Measurements from ENCODE around the gene SRGAP3. TPM values are rescaled to one million over a fixed set of nuclear protein-coding genes. Genes with fewer than 3 reads are reported as not detected.

SRGAP3 gene
- total and polyA plus RNA-seq, 8 donors: 0.31 to 31.7 (median 5.8) TPM

- no peak overlapping the region for H3K4me3 ChIP-seq
- H3K9me3 ChIP-seq: no peaks in the 10 kb centered on the region
- no peak overlapping the region for H3K27ac ChIP-seq
- intact Hi-C loops (cut with DNase I; ENCODE audit: low total_unique reads): loop anchor here (5.0 kb wide), 1 partner anchor 80 kb away; no protein-coding TSS in a partner anchor
- peak in 1 of 2 donors; percentile 14 for DNase-seq
- no peaks in the 10 kb centered on the region for H3K27me3 ChIP-seq
- 72 to 85% (median 82%) methylated on average over 10 of the region's 10 CpGs for WGBS, 5 donors
- peaks cover 0 to 3% (median under 1%) of the 10 kb centered on the region in 4 donors for H3K4me1 ChIP-seq
- no peaks in the 10 kb centered on the region for H3K36me3 ChIP-seq
- TF ChIP-seq EP300 (IDR thresholded peaks at IDR 0.05) (no peak), CTCF (IDR thresholded peaks at IDR 0.05) (no peak), POLR2A (IDR thresholded peaks at IDR 0.05) (no peak), POLR2AphosphoS5 (IDR thresholded peaks at IDR 0.05) (no peak)
Measured at GRCh38 chr3:9071936-9072666, 177.3 kb downstream of the SRGAP3 start.

GRCh38 chr3:9070961-9071360 lies 178.5 kb downstream of the SRGAP3 start:
- peaks cover 0 to 4% (median 2%) of the 10 kb centered on the region in 4 donors for H3K4me1 ChIP-seq
- H3K36me3 ChIP-seq: no peaks in the 10 kb centered on the region
- TF ChIP-seq CTCF (IDR thresholded peaks at IDR 0.05) (no peak), EP300 (IDR thresholded peaks at IDR 0.05) (no peak), POLR2AphosphoS5 (IDR thresholded peaks at IDR 0.05) (no peak), POLR2A (IDR thresholded peaks at IDR 0.05) (no peak)
- H3K4me3 ChIP-seq: no peak overlapping the region
- intact Hi-C loops (cut with DNase I; ENCODE audit: low total_unique reads): loop anchor here (5.0 kb wide), 1 partner anchor 79 kb away; no protein-coding TSS in a partner anchor
- H3K27ac ChIP-seq: no peak overlapping the region
- no peaks in the 10 kb centered on the region for H3K27me3 ChIP-seq
- WGBS, 5 donors: 87 to 94% (median 92%) methylated on average over 2 of the region's 2 CpGs
- no peaks in the 10 kb centered on the region for H3K9me3 ChIP-seq
- no peak for DNase-seq

- Histone ChIP-seq H3K4me1 (peaks cover 0 to 4% (median 2%) of the 10 kb centered on the region in 4 donors), H3K9me3 (no peaks in the 10 kb centered on the region), H3K4me3 (no peak overlapping the region), H3K27ac (no peak overlapping the region), H3K36me3 (no peaks in the 10 kb centered on the region), H3K27me3 (no peaks in the 10 kb centered on the region)
- no peak for TF ChIP-seq POLR2AphosphoS5 (IDR thresholded peaks at IDR 0.05)
- no peak for TF ChIP-seq CTCF (IDR thresholded peaks at IDR 0.05)
- no peak for DNase-seq
- 85 to 100% (median 95%) methylated on average over 1 of the region's 1 CpG for WGBS, 5 donors
- intact Hi-C loops (cut with DNase I; ENCODE audit: low total_unique reads): loop anchor here (5.0 kb wide), 2 partner anchors 78 to 98 kb away; no protein-coding TSS in a partner anchor
Measured at GRCh38 chr3:9069971-9070370, 179.5 kb downstream of the SRGAP3 start.

GRCh38 chr3:9068051-9068450 lies 181.4 kb downstream of the SRGAP3 start:
- no peaks in the 10 kb centered on the region for H3K36me3 ChIP-seq
- H3K4me1 ChIP-seq: peaks cover 0 to 4% (median 2%) of the 10 kb centered on the region in 4 donors
- TF ChIP-seq POLR2AphosphoS5 (IDR thresholded peaks at IDR 0.05) (no peak), CTCF (IDR thresholded peaks at IDR 0.05) (no peak), POLR2A (IDR thresholded peaks at IDR 0.05) (no peak), EP300 (IDR thresholded peaks at IDR 0.05) (no peak)
- peak in 1 of 2 donors; percentile 81 for DNase-seq
- 55 to 78% (median 66%) methylated on average over 5 of the region's 5 CpGs for WGBS, 5 donors
- H3K4me3 ChIP-seq: no peak overlapping the region
- H3K27me3 ChIP-seq: no peaks in the 10 kb centered on the region
- intact Hi-C loops (cut with DNase I; ENCODE audit: low total_unique reads): loop anchor here (5.0 kb wide), 1 partner anchor 96 kb away; no protein-coding TSS in a partner anchor
- H3K27ac ChIP-seq: no peak overlapping the region
- H3K9me3 ChIP-seq: no peaks in the 10 kb centered on the region
